Osteocyte (in vitro differentiated cells): ENCODE data around the gene PKIB. TPM values are rescaled to one million over a fixed set of nuclear protein-coding genes. Genes with fewer than 3 reads are reported as not detected.

ENCODE experiments used
- DNase-seq: peaks from one replicate; pipeline ENCODE4 v3.0.0; 2021; ENCODE audit warnings: mixed read lengths; ENCODE audit not compliant: unreplicated experiment; ENCODE audit errors: extremely low spot score
- H3K27ac Mint-ChIP-seq: one replicate; pipeline ENCODE4 v1.8.0; 2021; ENCODE audit warnings: mild to moderate bottlenecking, mixed read lengths; ENCODE audit not compliant: unreplicated experiment
- H3K27me3 Mint-ChIP-seq: one replicate; pipeline ENCODE4 v1.8.0; 2021; ENCODE audit warnings: mixed read lengths; ENCODE audit not compliant: unreplicated experiment
- H3K36me3 Mint-ChIP-seq: one replicate; pipeline ENCODE4 v1.8.0; 2021; ENCODE audit warnings: mixed read lengths; ENCODE audit not compliant: unreplicated experiment
- H3K4me1 Mint-ChIP-seq: one replicate; pipeline ENCODE4 v1.8.0; 2021; ENCODE audit warnings: mixed read lengths; ENCODE audit not compliant: unreplicated experiment
- H3K4me3 Mint-ChIP-seq: one replicate; pipeline ENCODE4 v1.8.0; 2021; ENCODE audit warnings: mild to moderate bottlenecking, moderate library complexity, mixed read lengths; ENCODE audit not compliant: unreplicated experiment
- H3K9me3 Mint-ChIP-seq: one replicate; pipeline ENCODE4 v1.8.0; 2021; ENCODE audit warnings: mixed read lengths; ENCODE audit not compliant: unreplicated experiment
- CTCF ChIP-seq: fragments of 200-600 bp; sonication (generic); IDR thresholded peaks from 2 replicates; pipeline ENCODE4 v1.5.0; 2021; ENCODE audit warnings: antibody characterized with exemption, mild to moderate bottlenecking, moderate library complexity
- total RNA-seq: library from RNA; stranded (reverse); gene quantifications from 2 replicates; pipeline ENCODE4 v1.2.1, GENCODE V29; 2021

The PKIB gene
- total RNA-seq, 1 donor from 2014 or later, result 35.0 TPM

GRCh38 chr6:122666418-122666817, 56.2 kb downstream of the PKIB start:
- no peaks in the 10 kb centered on the region for H3K9me3 Mint-ChIP-seq
- H3K27ac Mint-ChIP-seq, result no peak overlapping the region
- no peak for DNase-seq
- peaks cover 2% of the 10 kb centered on the region for H3K36me3 Mint-ChIP-seq
- no peak overlapping the region for H3K4me3 Mint-ChIP-seq
- no peak for TF ChIP-seq CTCF
- no peaks in the 10 kb centered on the region for H3K4me1 Mint-ChIP-seq
- H3K27me3 Mint-ChIP-seq, result no peaks in the 10 kb centered on the region

- no peaks in the 10 kb centered on the region for H3K27me3 Mint-ChIP-seq
- no peaks in the 10 kb centered on the region for H3K4me1 Mint-ChIP-seq
- no peak for TF ChIP-seq CTCF
- H3K36me3 Mint-ChIP-seq, result peaks cover 2% of the 10 kb centered on the region
- no peak for DNase-seq
- H3K4me3 Mint-ChIP-seq, result no peak overlapping the region
- no peaks in the 10 kb centered on the region for H3K9me3 Mint-ChIP-seq
- H3K27ac Mint-ChIP-seq, result no peak overlapping the region
These were observed 59.2 kb downstream of the PKIB start for GRCh38 chr6:122669418-122669817.

GRCh38 chr6:122669868-122670267, 59.7 kb downstream of the PKIB start:
- no peak for DNase-seq
- Mint-ChIP-seq H3K27me3 (no peaks in the 10 kb centered on the region), H3K36me3 (peaks cover 2% of the 10 kb centered on the region), H3K27ac (no peak overlapping the region), H3K4me3 (no peak overlapping the region), H3K4me1 (no peaks in the 10 kb centered on the region), H3K9me3 (no peaks in the 10 kb centered on the region)
- no peak for TF ChIP-seq CTCF

- H3K4me1 Mint-ChIP-seq, result no peaks in the 10 kb centered on the region
- H3K27me3 Mint-ChIP-seq, result no peaks in the 10 kb centered on the region
- DNase-seq, result no peak
- H3K9me3 Mint-ChIP-seq, result no peaks in the 10 kb centered on the region
- no peak for TF ChIP-seq CTCF
- no peak overlapping the region for H3K4me3 Mint-ChIP-seq
- H3K27ac Mint-ChIP-seq, result no peak overlapping the region
- H3K36me3 Mint-ChIP-seq, result peaks cover 9% of the 10 kb centered on the region
These were observed 61.0 kb downstream of the PKIB start for GRCh38 chr6:122671251-122671650.

GRCh38 chr6:122673343-122673961, 63.2 kb downstream of the PKIB start:
- Mint-ChIP-seq H3K4me3 (no peak overlapping the region), H3K27ac (no peak overlapping the region)

More at GRCh38 chr6:122673343-122673961, 63.2 kb downstream of the PKIB start:
- no peaks in the 10 kb centered on the region for H3K9me3 Mint-ChIP-seq
- H3K4me1 Mint-ChIP-seq, result no peaks in the 10 kb centered on the region
- no peak for DNase-seq
- no peak for TF ChIP-seq CTCF
- H3K36me3 Mint-ChIP-seq, result peaks cover 14% of the 10 kb centered on the region
- no peaks in the 10 kb centered on the region for H3K27me3 Mint-ChIP-seq
